ENCODE results near the gene MIA2. TPM values are rescaled to one million over a fixed set of nuclear protein-coding genes. Genes with fewer than 3 reads are reported as not detected.
"Not testable (repeated sequence)": the region's sequence is repeated elsewhere in the genome, so short reads cannot be mapped to it uniquely, and the experiment has no call there.

Gene MIA2
- total RNA-seq, 1 donor from 2014 or later: 34.7 TPM

DNA sequence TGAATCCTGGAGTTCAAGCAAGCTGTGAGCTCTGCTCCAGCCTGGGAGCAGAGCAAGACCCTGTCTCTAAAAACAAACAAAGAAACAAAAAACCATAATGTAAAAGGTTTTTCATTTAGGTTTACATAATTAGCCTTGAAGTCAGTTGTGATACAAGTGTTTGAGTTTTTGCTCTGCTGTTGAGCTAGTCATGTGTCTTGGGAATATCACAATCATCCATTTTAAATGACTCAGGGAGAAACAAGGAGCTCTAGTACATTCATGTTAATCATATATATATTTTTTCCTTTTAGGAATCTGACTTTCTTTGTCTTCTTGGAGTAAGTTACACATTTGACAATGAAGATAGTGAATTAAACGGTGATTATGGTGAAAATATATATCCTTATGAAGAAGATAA lies 12.9 kb downstream of the MIA2 start:
- Mint-ChIP-seq H3K27ac (no peak overlapping the region), H3K4me1 (ENCODE audit: low read depth) (no peaks in the 10 kb centered on the region), H3K36me3 (ENCODE audit: insufficient read depth) (no peaks in the 10 kb centered on the region), H3K4me3 (ENCODE audit: low read depth) (no peak overlapping the region), H3K27me3 (no peaks in the 10 kb centered on the region), H3K9me3 (ENCODE audit: low read depth) (no peaks in the 10 kb centered on the region)
- TF ChIP-seq, protein P1, sequence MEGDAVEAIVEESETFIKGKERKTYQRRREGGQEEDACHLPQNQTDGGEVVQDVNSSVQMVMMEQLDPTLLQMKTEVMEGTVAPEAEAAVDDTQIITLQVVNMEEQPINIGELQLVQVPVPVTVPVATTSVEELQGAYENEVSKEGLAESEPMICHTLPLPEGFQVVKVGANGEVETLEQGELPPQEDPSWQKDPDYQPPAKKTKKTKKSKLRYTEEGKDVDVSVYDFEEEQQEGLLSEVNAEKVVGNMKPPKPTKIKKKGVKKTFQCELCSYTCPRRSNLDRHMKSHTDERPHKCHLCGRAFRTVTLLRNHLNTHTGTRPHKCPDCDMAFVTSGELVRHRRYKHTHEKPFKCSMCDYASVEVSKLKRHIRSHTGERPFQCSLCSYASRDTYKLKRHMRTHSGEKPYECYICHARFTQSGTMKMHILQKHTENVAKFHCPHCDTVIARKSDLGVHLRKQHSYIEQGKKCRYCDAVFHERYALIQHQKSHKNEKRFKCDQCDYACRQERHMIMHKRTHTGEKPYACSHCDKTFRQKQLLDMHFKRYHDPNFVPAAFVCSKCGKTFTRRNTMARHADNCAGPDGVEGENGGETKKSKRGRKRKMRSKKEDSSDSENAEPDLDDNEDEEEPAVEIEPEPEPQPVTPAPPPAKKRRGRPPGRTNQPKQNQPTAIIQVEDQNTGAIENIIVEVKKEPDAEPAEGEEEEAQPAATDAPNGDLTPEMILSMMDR (IDR thresholded peaks at IDR 0.05; ENCODE audit: unreplicated experiment): no peak
- DNase-seq (ENCODE audit: low spot score, unreplicated experiment): no peak

- Mint-ChIP-seq H3K27ac (no peak overlapping the region), H3K9me3 (ENCODE audit: low read depth) (peaks cover 3% of the 10 kb centered on the region), H3K27me3 (no peaks in the 10 kb centered on the region), H3K36me3 (ENCODE audit: insufficient read depth) (no peaks in the 10 kb centered on the region), H3K4me3 (ENCODE audit: low read depth) (no peak overlapping the region), H3K4me1 (ENCODE audit: low read depth) (no peaks in the 10 kb centered on the region)
- no peak for DNase-seq (ENCODE audit: low spot score, unreplicated experiment)
- TF ChIP-seq, protein P1 (IDR thresholded peaks at IDR 0.05; ENCODE audit: unreplicated experiment): no peak
Measured at GRCh38 chr14:39247256-39247655, 13.5 kb downstream of the MIA2 start.

- no peaks in the 10 kb centered on the region for H3K36me3 Mint-ChIP-seq (ENCODE audit: insufficient read depth)
- H3K4me3 Mint-ChIP-seq (ENCODE audit: low read depth): no peak overlapping the region
- no peaks in the 10 kb centered on the region for H3K4me1 Mint-ChIP-seq (ENCODE audit: low read depth)
- H3K27me3 Mint-ChIP-seq: no peaks in the 10 kb centered on the region
- no peak for DNase-seq (ENCODE audit: low spot score, unreplicated experiment)
- peaks cover 5% of the 10 kb centered on the region for H3K9me3 Mint-ChIP-seq (ENCODE audit: low read depth)
- H3K27ac Mint-ChIP-seq: no peak overlapping the region
- TF ChIP-seq, protein P1 (IDR thresholded peaks at IDR 0.05; ENCODE audit: unreplicated experiment): no peak
Measured at GRCh38 chr14:39251547-39251946, 17.8 kb downstream of the MIA2 start.

DNA sequence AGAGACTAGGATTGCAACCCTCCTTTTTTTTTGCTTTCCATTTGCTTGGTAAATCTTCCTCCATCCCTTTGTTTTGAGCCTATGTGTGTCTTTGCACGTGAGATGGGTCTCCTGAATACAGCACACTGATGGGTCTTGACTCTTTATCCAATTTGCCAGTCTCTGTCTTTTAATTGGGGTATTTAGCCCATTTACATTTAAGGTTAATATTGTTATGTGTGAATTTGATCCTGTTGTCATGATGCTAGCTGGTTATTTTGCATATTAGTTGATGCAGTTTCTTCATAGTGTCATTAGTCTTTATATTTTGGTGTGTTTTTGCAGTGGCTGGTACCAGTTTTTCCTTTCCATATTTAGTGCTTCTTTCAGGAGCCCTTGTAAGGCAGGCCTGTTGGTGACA lies 23.7 kb downstream of the MIA2 start:
- not testable (repeated sequence) for H3K4me3 Mint-ChIP-seq (ENCODE audit: low read depth); H3K4me1 Mint-ChIP-seq (ENCODE audit: low read depth); H3K27ac Mint-ChIP-seq; H3K36me3 Mint-ChIP-seq (ENCODE audit: insufficient read depth); H3K27me3 Mint-ChIP-seq; DNase-seq (ENCODE audit: low spot score, unreplicated experiment)
- peaks cover 11% of the 10 kb centered on the region for H3K9me3 Mint-ChIP-seq (ENCODE audit: low read depth)

GRCh38 chr14:39258782-39259545 lies 25.2 kb downstream of the MIA2 start:
- H3K27ac Mint-ChIP-seq: no peak overlapping the region
- no peak overlapping the region for H3K4me3 Mint-ChIP-seq (ENCODE audit: low read depth)
- TF ChIP-seq, protein P1 (IDR thresholded peaks at IDR 0.05; ENCODE audit: unreplicated experiment): no peak
- H3K9me3 Mint-ChIP-seq (ENCODE audit: low read depth): peaks cover 10% of the 10 kb centered on the region
- H3K4me1 Mint-ChIP-seq (ENCODE audit: low read depth): peaks cover 7% of the 10 kb centered on the region
- no peaks in the 10 kb centered on the region for H3K27me3 Mint-ChIP-seq
- DNase-seq (ENCODE audit: low spot score, unreplicated experiment): no peak
- peaks cover 3% of the 10 kb centered on the region for H3K36me3 Mint-ChIP-seq (ENCODE audit: insufficient read depth)

GRCh38 chr14:39260161-39260560 lies 26.4 kb downstream of the MIA2 start:
- H3K27ac Mint-ChIP-seq; H3K4me3 Mint-ChIP-seq (ENCODE audit: low read depth); H3K36me3 Mint-ChIP-seq (ENCODE audit: insufficient read depth); H3K27me3 Mint-ChIP-seq; H3K9me3 Mint-ChIP-seq (ENCODE audit: low read depth); H3K4me1 Mint-ChIP-seq (ENCODE audit: low read depth); DNase-seq (ENCODE audit: low spot score, unreplicated experiment): not testable (repeated sequence)

DNA sequence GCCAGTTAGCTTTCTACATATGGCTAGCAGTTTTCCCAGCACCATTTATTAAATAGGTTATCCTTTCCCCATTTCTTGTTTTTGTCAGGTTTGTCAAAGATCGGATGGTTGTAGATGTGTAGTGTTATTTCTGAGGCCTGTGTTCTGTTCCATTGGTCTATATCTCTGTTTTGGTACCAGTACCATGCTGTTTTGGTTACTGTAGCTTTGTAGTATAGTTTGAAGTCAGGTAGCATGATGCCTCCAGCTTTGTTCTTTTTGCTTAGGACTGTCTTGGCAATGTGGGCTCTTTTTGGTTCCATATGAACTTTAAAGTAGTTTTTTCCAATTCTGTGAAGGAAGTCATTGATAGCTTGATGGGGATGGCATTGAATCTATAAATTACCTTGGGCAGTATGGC lies 28.5 kb downstream of the MIA2 start:
- H3K27me3 Mint-ChIP-seq; H3K4me3 Mint-ChIP-seq (ENCODE audit: low read depth); H3K27ac Mint-ChIP-seq; DNase-seq (ENCODE audit: low spot score, unreplicated experiment); H3K36me3 Mint-ChIP-seq (ENCODE audit: insufficient read depth); H3K9me3 Mint-ChIP-seq (ENCODE audit: low read depth): not testable (repeated sequence)
- peaks cover 21% of the 10 kb centered on the region for H3K4me1 Mint-ChIP-seq (ENCODE audit: low read depth)
